Hematopoietic multipotent progenitor cell treated with erythropoietin and hydrocortisone succinate and interleukin-3 and kit ligand, for 15 days (in vitro differentiated cells): ENCODE results near the gene TAPBPL.
"Not testable (repeated sequence)": the region's sequence is repeated elsewhere in the genome, so short reads cannot be mapped to it uniquely, and the experiment has no call there.

Experiments used
- DNase-seq: peaks from one replicate; pipeline ENCODE4 v3.0.0-alpha.2; 2015; ENCODE audit warnings: low spot score

TAPBPL gene

GRCh38 chr12:6451348-6452244 is at the start of gene TAPBPL:
Gene TAPBPL (plus strand): TSS chr12:6452042. CDS start chr12:6452249, 207 bp downstream.
- DNase-seq = peak; percentile 81

GRCh38 chr12:6404390-6404789 is 47.5 kb upstream of the TAPBPL start:
- DNase-seq = no peak

- no peak for DNase-seq
Observed at GRCh38 chr12:6405963-6406362, 45.9 kb upstream of the TAPBPL start.

GRCh38 chr12:6407236-6407954 is 44.4 kb upstream of the TAPBPL start:
- no peak for DNase-seq

GRCh38 chr12:6416596-6416995 is 35.2 kb upstream of the TAPBPL start:
- DNase-seq = no peak

- no peak for DNase-seq
Observed at GRCh38 chr12:6418796-6419195, 33.0 kb upstream of the TAPBPL start.

GRCh38 chr12:6420364-6420763 is 31.5 kb upstream of the TAPBPL start:
- DNase-seq = no peak

GRCh38 chr12:6423267-6424007 is 28.4 kb upstream of the TAPBPL start:
- peak; percentile 92 for DNase-seq

- DNase-seq = no peak
Observed at GRCh38 chr12:6424008-6424347, 27.9 kb upstream of the TAPBPL start.

- no peak for DNase-seq
Observed at GRCh38 chr12:6424866-6425265, 27.0 kb upstream of the TAPBPL start.

GRCh38 chr12:6425590-6426531 is 26.0 kb upstream of the TAPBPL start:
- DNase-seq = no peak

- DNase-seq = peak; percentile 22
Observed at GRCh38 chr12:6426882-6427671, 24.8 kb upstream of the TAPBPL start.

GRCh38 chr12:6427796-6428195 is 24.0 kb upstream of the TAPBPL start:
- not testable (repeated sequence) for DNase-seq

GRCh38 chr12:6428326-6428725 is 23.5 kb upstream of the TAPBPL start:
- DNase-seq = no peak

GRCh38 chr12:6430124-6430989 is 21.5 kb upstream of the TAPBPL start:
- DNase-seq = peak; percentile 98

- no peak for DNase-seq
Observed at GRCh38 chr12:6432991-6433390, 18.9 kb upstream of the TAPBPL start.

GRCh38 chr12:6434205-6435140 is 17.4 kb upstream of the TAPBPL start:
- DNase-seq = no peak

GRCh38 chr12:6435961-6436715 is 15.7 kb upstream of the TAPBPL start:
- DNase-seq = no peak
